ENCODE measurements around the gene SNURF.
"Not testable (repeated sequence)": the region's sequence is repeated elsewhere in the genome, so short reads cannot be mapped to it uniquely, and the experiment has no call there.

SNURF gene

DNA sequence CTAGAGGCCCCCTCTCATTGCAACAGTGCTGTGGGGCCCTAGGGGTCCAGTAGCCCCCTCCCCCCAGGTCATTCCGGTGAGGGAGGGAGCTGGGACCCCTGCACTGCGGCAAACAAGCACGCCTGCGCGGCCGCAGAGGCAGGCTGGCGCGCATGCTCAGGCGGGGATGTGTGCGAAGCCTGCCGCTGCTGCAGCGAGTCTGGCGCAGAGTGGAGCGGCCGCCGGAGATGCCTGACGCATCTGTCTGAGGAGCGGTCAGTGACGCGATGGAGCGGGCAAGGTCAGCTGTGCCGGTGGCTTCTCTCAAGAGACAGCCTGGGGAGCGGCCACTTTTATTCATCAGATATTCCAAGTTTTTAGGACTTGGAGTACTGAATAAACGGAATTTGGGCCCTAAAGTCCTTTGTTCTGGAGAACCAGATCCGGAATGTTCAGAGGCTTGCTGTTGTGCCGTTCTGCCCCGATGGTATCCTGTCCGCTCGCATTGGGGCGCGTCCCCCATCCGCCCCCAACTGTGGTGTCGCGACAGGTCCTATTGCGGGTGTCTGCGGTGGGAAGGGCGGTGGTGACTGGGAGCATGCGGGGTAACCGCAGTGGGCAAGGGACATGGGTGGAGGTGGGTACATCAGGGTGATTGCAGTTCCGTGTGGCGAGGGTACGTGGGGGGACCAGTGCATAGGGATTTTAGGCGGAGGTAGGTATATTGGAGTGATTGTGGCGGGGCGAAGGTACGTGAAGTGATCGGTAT, at the start of gene SNURF, which contains the start of gene SNRPN:
SNURF (plus strand) TSS at position 205 of the 748 bp plus-strand sequence; CDS start at position 267, 62 bp downstream.
SNRPN (plus strand) TSS at position 205 of the 748 bp plus-strand sequence. CDS start 19,467 bp downstream, outside the sequence.
- DNase-seq (ENCODE audit: low read depth), result no peak

DNA sequence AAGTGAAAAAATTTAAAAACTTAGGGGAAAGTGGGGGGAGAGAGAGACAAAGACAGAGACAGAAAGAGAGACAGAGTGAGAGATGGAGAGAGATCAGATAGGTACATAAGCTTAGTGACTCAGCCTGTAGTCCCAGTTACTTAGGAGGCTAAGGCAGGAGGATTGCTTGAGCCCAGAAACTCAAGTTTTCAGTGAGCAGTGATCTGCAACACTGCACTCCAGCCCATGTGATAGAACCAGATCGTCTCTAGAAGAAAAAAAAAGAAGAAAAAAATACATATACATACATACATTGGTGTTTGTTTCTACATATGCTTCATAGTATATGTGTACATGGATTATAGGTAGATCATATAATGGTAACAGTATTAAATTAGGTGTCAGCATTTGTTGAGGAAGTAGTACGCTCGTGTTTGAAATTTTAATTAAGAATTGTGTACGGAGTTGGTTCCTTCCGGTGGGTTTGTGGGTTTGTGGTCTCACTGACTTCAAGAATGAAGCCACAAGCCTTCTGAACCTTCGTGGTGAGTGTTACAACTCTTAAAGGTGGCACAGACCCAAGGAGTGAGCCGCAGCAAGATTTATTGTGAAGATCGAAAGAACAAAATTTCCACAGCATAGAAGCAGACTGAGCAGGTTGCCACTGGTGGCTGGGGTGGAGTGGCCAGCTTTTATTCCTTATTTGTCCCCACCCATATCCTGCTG, 38.3 kb upstream of the SNURF start:
- DNase-seq (ENCODE audit: low read depth), result no peak

- no peak for DNase-seq (ENCODE audit: low read depth)
Measured at GRCh38 chr15:24917431-24917830, 37.4 kb upstream of the SNURF start.

DNA sequence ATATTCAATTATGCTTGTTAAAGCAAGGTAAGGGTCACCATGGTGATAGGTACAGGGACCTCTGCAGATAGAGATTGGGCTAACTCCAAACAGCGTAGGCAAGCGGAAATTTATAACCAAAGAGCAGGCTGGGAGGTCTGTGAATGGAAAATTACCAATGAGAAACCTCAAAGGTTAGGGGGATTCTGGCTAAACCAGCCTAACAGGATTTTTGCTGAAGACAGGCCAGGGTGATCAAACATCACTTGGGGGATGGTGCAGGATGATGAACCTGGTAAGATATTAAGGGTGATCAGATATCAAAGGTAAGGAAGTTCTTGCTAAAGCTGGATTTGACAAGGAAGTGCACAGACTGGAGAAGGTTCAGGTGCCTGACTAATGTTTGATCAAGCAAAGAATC, 35.3 kb upstream of the SNURF start:
- DNase-seq (ENCODE audit: low read depth), result no peak

GRCh38 chr15:24922781-24923180, 32.0 kb upstream of the SNURF start:
- DNase-seq (ENCODE audit: low read depth), result not testable (repeated sequence)

DNA sequence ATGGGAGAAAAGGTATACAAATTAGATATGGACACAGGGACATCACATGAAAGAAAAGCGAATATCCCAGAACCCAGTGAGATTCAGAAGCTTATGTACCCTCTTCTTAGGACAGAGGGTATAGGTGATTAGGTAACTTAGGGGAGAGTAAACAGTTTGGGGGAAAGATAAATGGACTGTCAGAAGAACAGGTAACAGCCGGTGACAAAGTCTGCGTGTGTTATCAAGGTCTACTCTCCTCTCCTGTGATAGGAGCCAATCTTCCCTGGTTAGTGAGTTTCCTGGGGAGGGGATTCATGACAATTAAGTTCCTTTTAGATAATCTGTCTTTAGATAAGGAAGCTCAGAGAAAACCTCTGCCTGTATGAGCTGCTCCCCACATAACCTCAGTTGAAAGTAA, 30.6 kb upstream of the SNURF start:
- no peak for DNase-seq (ENCODE audit: low read depth)

GRCh38 chr15:24924621-24925020, 30.2 kb upstream of the SNURF start:
- no peak for DNase-seq (ENCODE audit: low read depth)

- DNase-seq (ENCODE audit: low read depth), result not testable (repeated sequence)
Measured at GRCh38 chr15:24931874-24932732, 22.7 kb upstream of the SNURF start.

DNA sequence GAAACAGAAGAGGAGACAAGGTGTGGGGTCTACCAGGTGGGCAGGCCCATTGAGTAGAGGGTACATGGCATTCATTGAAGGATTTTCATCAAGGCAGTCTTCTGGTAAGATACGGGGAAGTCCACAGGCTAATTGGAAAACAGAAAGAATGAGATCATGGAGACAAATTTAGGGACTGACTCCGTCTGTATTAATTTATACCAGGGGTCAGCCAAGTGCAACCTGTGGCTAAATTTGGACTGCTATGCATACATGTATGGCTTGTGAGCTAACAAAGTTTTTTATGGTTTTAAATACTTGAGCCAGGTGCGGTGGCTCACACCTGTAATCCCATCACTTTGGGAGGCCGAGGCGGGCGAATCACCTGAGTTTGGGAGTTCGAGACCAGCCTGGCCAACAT, 21.1 kb upstream of the SNURF start:
- no peak for DNase-seq (ENCODE audit: low read depth)

DNA sequence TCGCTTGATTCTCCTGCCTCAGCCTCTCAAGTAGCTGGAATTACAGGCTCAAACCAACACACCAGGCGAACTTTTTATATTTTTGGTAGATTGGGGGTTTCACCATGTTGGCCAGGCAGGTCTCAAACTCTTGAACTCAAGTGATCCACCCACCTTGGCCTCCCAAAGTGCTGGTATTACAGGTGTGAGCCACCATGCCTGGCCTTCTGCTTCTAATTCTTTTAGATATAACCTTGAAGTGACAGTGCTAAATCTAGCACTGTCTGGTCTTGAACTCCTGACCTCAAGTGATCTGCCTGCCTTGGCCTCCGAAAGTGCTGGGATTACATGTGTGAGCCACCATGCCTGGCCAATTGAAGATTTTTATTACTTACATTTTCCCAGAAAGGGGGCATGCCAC, 16.6 kb upstream of the SNURF start:
- not testable (repeated sequence) for DNase-seq (ENCODE audit: low read depth)

DNA sequence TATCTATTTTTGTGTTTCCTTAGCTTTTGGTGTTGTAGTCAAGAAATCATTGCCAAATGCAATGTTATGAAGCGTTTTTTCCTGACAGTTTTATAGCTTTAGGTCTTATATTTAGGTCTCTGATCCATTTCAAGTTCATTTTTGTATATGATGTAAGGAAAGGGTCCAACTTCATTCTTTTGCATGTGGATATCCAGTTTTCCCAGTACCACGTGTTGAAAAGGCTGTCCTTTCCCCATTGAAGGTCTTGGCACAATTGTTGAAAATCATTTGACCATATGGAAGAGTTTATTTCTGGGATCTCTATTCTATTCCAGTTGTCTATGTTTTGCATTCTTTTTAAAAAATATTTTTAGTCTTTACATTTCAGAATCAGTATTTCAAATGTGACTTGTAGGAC, 14.6 kb upstream of the SNURF start:
- no peak for DNase-seq (ENCODE audit: low read depth)

DNA sequence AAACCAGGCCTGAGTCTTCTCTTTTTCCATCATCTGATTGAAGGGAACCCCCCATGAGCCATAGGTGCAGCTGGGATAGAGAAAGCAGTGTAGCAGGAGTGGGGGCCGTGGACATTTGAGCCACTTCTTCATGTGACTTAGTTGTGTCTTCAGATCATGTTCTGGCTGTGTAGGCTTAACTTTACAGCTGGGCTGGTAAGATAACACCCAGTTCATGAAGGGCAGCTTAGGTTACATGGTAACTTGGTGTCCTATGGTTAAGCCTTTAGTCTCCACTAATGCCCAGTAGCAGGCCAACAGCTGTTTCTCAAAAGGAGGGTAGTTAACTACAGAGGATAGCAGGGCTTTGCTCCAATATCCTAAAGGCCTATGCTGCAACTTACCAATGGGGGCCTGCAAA, 11.4 kb upstream of the SNURF start:
- DNase-seq (ENCODE audit: low read depth), result no peak

GRCh38 chr15:24944954-24945353, 9.8 kb upstream of the SNURF start:
- no peak for DNase-seq (ENCODE audit: low read depth)

DNA sequence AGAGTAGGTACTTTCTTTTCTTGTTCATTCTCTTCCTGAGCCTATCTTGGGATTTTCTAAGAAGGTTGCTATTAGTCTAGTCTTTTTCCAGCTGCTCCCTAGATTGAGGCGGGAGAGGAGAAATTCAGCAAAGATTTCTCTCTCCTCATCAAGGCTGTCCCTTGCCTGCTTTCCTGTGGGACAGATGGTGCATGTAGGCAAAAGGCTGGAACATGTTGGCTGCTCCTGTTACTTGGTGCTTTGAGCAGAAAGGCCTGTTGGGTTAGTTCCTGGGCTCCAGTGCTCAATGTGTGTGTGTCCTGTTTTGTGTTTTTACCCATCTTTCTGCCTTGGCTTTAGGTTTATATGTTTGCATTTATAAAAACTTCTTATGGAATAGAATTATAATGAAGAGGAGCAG, 9.1 kb upstream of the SNURF start:
- DNase-seq (ENCODE audit: low read depth), result no peak

GRCh38 chr15:24948495-24948894, 6.3 kb upstream of the SNURF start:
- DNase-seq (ENCODE audit: low read depth), result no peak

DNA sequence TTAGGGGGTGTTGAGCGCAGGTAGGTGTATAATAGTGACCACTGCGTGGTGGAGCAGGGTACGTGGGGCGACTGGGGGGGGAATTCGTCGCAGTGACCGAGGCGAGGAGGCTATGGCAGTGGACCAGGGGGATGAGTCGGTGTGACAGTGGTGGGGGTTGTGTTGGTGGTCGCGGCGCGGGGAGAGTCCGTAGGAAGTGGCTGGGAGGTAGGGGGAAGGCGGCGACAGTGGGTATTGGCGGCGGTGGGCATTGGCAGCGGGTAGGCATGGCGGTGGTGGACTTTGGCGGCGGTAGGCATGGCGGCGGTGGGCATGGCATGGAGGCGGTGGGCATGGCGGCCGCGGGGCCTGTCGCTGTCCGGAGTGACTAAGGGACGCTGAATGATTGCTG, 739 bp downstream of the SNURF start:
- no peak for DNase-seq (ENCODE audit: low read depth)

GRCh38 chr15:24956111-24956838, 1.5 kb downstream of the SNURF start:
- DNase-seq (ENCODE audit: low read depth), result no peak

- DNase-seq (ENCODE audit: low read depth), result no peak
Measured at GRCh38 chr15:24957691-24958090, 2.9 kb downstream of the SNURF start.

- DNase-seq (ENCODE audit: low read depth), result no peak
Measured at GRCh38 chr15:24961967-24962366, 7.2 kb downstream of the SNURF start.

GRCh38 chr15:24962880-24963279, 8.1 kb downstream of the SNURF start:
- DNase-seq (ENCODE audit: low read depth), result no peak

DNA sequence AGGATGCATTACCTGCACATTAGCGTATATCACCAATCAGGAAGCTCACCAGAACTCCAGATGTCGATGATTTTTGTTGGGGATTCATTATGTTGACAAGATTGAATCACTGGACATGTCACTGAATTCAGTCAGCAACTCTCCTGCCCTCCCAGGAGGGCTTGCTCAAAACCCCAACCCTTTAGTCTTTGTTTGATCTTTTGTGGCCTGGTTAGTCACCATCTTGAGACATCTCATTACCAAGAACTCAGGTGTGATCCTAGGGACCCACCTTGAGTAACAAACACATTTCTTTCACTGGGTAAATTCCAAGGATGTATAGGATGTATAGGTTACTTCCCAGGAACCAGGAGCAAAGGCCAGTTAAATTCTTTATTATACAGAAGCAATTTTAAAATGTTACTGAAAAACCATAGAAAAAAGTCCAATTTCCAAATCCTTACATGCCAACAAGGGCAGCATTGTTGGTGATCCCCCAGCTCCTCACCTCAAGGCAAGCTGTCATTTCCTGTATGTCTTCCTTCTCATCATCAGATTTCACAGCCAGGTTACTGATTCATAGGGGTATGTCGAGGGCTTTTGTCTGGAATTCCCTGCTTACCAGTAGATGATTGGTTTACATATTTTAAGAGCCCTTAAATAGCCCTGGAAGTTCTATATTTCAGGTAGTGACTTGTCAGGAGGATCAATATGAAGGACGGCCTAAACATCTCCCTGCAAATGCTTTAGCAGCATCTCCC, 11.7 kb downstream of the SNURF start:
- DNase-seq (ENCODE audit: low read depth), result no peak
